C4-2B (cell line): Measurements from ENCODE around the gene TNRC6B.

Experiments
- CTCF ChIP-seq: fragments of 450-650 bp; conservative IDR thresholded peaks from 2 replicates; pipeline ENCODE4 v1.5.1; 2017; ENCODE audit warnings: mild to moderate bottlenecking
- ZFX ChIP-seq: fragments of 450-650 bp; IDR thresholded peaks from 2 replicates; pipeline ENCODE4 v1.6.1; 2017

DNA sequence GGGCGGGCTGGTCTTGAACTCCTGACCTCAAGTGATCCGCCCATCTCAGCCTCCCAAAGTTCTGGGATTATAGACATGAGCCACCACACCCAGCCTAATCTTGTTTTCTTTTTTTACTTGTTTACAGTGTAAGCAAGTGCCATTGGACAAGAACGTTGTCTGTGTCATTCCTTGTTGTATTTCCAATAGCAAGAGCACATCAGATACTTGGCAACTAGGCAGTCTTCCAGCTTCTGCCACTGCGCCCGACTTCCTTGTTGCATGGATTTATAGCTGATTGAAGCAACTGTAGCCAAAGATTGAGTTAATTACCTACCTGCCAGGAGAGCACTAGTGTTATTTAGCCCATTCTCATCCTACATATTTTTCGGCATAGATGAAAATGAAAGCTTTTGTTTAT is 189.6 kb downstream of the TNRC6B start:
- TF ChIP-seq CTCF (no peak), ZFX (no peak)
